NT2/D1 (cell line): Measurements from ENCODE around the gene RTTN.

ENCODE experiments used
- YY1 ChIP-seq: IDR thresholded peaks from 2 replicates; pipeline ENCODE4 v1.6.1; 2011; ENCODE audit not compliant: insufficient read length, insufficient read depth
- ZNF274 ChIP-seq: IDR thresholded peaks from 2 replicates; pipeline ENCODE4 v1.6.1; 2011; ENCODE audit warnings: mild to moderate bottlenecking, low read depth, low read length

GRCh38 chr18:70044632-70045031 is 160.9 kb downstream of the RTTN start:
- TF ChIP-seq YY1 (no peak), ZNF274 (no peak)
